Activated CD8-positive, alpha-beta memory T cell treated with anti-CD3 and anti-CD28 coated beads for 1 hour (primary cell): ENCODE measurements around the gene PRR29.
"Not testable (repeated sequence)": the region's sequence is repeated elsewhere in the genome, so short reads cannot be mapped to it uniquely, and the experiment has no call there.

ENCODE experiments used
- DNase-seq, 2 donors: peaks; one replicate each; pipeline ENCODE4 v3.0.0-alpha.2; 2020; ENCODE audit warnings: low read depth in 1 of 2; ENCODE audit errors: extremely low read depth in 1 of 2

The PRR29 gene

DNA sequence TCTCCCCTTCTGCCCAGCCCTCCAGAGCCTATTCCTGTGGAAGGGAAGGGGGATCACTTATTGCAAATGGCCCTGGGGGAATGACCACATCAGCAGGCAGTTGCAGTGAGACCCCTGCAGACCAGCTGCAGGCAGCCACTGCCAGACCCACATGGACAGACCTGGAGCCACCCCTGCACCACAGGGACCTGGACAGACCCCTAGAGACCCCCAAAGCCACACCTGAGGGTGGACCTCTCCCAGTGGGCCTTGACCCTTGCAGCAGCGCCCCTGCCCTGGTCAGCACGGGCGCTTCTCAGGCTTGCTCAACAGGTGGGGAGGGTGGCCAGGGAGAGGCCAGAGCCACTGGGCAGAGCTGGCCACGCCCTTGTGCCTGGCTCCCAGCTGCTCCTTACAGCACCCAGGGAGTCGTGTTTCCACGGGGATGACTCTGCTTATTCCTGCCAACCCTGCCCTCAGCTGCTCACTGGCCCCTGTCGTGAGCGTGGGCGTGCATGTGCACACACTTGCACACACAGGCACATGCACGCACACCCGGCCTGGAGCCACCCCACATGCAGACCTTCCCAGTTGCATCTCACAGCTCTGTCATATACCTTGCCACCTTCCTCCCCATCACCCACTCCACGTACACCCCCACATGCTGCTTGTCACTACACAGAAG is 24.1 kb upstream of the PRR29 start:
- DNase-seq = no peak

DNA sequence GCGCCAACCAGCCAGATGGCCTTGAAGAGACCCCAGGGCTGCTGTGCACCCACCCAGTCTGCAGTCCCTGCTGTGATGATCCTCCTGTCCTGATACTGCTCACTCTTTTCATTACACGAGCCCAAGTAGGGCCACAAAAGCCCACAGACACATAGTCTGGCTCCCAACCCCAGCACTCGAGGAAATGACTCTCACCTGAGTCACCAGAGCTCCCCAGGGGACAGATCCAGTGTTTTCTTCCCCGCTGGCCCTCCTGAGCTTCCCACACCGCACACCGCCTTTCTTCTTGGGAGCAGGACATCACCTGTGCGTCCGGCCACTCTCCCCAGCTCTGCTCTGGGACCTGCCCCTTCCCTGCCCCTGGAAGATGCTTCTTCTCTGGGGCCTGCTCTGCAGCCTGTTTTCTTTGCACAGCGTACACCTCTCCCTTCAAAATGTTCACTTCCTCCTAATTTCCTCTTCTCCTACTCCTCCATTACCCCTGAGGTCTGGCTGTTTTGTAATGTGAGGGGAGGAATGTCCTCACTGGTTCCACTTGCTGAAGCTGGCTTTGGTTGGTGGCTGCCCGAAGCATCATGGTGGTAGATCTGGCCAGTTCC is 23.5 kb upstream of the PRR29 start:
- no peak for DNase-seq

DNA sequence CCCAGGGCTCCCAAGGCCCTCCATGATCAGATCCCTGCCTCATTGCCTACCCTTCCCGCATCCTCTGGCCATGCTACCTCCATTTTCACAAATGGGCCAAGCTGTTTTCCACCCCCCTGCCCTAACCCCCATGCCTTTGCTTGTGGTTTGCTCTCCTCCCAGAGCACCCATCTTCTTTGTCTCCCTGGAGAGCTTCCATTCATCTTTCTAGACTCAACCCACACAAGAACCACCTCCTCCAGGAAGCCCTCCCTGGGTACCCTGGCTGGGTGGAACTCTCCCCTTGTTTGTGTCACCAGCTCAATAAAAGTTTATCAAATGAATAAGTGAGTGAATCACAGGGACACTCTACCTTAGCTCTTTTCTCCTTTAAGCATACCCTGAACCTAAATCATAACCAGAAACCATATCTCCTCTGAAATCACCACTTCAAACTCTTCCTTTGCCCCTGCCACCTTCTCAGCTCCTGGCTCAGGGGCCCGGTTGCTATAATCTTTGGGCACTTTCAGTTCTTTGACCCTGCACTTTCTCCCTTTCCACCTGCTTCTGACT is 22.5 kb upstream of the PRR29 start:
- no peak for DNase-seq

DNA sequence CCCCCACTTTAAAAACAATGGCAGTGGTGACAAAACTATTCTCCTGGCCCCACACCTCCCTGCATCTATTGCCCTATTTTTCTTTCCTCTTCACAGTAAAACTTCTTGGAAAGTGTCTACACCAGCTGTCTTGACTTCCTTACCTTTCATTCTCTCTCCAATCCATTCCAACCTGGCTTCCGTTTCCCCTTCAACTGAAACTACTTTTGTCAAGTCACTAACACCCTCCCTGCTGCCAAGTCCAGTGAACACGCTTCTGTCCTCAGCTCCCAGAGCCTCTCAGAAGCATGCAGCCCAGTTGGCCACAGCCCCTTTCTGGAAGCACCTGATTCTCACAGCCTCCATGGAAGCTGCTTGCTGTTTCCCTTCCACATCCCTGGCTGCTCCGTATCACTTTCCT is 21.4 kb upstream of the PRR29 start:
- DNase-seq = no peak

DNA sequence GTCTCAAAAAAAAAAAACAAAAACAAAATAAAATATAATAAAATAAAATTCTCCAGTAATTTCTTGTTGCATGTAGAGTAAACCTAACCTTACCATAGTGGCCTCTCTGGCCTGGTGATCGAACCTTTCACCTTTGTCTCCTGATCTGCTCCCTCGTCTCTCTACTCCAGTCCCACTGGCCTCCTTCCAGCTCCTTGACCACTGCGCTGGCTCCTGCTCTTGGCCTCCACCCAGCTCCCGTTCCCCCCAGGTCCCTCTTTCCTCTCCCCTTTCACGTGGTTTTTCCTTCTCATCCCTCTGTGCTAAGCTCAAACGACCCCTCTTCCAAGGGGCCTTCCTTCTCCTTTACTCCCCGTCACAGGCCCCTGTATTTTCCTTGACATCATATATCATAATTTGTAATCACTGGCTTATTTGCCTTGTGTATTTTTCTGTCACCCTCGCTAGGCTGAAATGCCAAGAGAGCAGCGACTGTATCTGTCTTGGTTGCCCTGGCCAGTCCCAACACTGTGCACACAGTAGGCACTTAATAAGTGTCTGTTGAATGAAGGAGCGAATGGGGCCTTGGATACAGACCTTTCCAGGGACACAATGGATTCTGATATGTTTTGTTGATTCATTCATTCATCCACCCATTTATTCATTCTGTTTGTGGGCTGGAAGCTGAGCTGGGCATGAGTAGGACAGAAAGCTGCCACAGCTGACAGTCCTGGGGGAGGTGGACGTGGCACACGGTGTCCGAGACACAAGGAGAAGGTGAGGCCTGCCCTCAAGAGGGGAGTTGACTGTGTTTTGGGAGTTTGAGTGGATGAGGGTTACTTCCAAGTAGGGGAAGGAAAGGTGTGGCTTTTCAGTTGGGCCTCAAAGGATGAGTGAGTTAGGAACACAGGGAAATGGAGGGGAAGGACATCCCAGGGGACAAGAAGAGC is 19.6 kb upstream of the PRR29 start:
- DNase-seq = no peak

DNA sequence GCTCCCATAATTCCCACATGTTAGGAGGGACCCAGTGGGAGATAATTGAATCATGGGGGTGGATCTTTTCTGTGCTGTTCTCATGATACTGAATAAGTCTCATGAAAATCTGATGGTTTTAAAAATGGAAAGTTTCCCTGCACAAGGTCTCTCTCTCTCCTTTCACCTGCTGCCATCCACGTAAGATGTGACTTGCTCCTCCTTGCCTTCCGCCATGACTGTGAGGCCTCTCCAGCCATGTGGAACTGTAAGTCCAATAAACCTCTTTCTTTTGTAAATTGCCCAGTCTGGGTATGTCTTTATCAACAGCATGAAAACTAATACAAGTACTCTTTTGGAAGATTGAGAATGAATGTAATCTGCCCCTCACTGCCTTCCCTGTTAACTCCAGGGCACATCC is 15.5 kb upstream of the PRR29 start:
- DNase-seq = not testable (repeated sequence)

DNA sequence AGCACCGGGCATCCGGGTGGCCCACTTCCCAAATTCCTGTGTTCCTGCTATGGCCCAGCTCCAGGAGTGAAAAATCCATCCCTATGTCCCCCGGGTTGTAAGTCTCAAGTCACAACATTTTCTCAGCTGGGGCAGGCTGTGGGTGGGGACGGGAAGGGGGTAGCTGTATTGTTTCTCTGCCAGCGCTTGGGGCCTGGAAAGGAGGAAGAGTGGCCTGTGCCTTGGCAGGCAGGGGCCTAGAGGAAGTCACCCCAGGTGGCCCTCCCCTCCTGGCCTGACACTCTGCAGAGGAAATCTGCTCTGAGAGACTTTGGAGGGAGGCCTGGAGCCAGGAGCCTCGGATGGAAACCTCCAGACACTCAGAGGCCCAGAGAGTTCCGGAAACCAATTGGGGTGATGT is 14.8 kb upstream of the PRR29 start:
- DNase-seq = no peak

DNA sequence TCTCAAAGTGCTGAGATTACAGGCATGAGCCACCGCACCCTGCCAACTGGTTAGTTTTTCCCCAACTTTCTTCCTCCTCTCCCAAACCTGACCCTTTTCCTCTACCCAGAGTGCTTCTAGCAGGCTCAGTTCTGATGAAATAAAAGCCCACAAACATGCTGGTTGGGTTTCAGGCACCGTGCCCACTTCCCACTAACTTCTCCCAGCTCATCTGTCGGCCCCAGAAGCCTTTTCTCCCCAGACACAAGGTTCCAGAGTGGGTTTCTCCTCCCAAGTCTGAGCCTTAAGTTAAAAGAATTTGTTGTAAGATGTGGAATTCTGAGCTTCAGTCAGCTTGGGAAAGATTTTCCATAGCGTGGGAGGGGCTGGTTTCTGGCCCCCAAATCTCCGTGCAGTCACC is 13.9 kb upstream of the PRR29 start:
- DNase-seq = no peak

DNA sequence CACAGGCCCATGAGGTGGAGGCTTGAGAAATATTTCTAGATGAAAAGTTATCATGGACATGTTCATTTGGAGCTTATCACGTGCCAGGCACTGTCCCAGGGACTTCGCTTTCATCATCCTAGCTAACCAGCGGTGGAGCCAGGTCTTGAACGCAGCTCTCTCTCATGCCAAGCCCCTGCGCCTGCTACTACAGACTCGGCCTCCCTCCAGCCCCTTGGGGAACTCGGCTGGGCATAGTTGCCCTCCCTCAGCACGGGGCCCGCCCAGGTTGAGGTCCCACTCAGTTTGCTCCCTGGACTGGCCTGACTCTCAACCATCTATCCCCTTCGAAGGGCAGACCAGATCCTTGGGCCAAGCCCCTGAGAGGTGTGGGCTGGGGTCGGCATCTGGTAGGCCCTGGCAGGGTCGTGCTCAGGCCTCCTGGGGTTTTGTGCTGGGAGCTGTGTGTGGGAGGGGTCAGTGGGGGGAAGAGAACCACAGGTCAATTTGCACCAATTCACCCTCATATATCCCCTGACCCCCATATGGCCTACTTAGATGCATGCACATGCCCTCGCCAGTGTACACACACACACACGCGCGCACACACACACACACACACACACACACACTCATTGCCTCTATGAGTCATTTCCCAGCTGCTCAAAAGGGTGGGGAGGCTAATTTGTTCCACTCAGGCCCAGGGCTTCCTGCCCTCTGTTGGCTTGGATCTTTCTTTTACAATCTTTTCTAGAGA is 13.3 kb upstream of the PRR29 start:
- DNase-seq = no peak

DNA sequence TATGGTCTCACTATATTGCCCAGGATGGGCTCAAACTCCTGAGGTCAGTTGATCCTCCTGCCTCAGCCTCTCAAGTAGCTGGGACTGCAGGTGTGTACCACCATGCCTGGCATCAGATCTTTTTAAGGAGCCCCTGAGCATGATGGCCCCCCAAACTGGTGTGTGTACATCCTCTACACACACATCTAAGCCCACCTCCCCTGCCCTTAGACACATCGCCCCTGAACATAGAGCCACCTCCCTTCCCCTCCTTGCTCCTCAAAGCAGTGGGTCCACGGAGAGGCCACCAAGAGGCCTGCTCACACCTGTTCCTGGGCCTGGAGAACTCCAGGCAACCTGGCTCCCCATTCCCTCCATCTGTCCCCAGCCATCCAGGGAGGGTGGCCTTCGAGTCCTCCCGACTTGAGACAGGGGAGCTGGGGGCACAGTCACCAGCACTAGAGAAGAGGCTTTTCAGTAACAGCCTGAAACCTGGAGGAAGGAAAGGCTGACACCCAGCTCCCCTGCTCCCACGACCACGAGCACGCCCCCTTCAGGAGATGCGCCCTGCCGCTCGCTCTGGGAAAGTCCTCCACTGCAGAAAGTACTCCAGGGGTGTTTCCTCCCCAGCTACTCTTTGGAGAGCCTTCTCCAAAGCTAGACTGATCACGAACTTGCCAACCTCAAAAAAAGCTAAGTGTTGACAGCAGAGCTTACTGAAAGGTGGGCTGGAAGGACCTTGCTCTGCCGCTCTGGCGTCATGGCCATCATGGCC is 12.6 kb upstream of the PRR29 start:
- DNase-seq = no peak

DNA sequence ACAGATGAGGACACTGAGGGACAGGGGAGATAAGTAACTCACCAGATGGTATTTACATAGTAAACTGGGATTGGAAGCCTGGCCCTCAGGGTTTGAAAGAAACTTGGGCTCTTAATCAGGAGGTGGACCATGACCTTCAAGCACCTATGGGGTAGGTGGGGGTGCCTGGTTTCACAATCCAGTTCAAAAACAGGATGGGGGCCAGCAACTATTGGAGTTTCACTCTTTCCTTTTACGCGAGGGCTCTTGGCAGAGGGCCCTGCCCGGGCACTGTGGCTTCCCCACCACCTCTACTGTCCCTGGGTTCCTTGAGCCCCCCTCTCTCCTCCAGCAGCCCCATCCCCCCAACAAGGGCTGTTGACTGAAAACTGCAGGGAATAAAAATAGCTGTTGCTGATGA is 11.3 kb upstream of the PRR29 start:
- no peak for DNase-seq

DNA sequence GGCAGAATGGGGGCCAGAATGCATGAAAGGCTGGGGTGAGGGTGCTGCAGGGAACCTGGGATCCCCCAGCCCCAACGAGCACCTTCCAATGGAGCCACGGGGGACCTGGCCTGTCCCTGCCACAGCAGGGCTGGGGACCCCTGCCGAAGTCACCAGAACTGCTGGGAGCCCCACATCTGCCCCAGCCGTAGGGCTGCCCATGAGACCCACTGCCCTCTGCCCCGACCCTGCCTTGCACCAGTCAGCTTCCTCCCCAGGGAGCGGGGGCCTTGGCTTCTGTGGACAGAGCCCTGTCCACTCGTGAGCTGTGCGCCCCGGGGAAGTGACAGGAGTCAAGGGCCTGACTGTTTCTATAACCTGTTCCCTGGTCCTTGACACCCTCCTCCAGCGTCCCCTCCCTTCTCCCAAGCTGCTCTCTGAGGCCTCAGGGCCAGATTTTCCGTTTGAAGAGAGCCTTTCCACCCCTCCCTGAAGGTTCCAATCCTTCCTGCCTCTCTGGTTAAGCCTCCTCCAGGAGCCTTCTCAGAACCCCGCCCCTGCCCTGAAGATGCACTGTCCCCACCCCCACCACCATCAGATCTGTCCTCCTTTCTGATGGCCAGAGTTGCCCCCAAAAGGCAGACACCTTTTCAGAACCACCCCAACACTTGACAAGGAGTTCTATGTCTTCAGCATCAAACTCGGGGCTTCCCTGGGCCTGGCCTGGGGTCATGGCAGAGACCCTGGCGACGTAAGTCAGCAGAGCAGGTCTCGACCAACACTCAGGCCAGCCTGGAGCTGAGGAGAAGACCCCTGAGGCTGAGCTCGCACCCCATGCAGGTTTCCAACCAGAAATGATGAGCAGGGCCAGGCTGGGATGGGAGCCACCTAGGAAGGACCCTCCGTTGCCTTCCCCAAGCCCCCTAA is 10.7 kb upstream of the PRR29 start:
- DNase-seq = no peak

DNA sequence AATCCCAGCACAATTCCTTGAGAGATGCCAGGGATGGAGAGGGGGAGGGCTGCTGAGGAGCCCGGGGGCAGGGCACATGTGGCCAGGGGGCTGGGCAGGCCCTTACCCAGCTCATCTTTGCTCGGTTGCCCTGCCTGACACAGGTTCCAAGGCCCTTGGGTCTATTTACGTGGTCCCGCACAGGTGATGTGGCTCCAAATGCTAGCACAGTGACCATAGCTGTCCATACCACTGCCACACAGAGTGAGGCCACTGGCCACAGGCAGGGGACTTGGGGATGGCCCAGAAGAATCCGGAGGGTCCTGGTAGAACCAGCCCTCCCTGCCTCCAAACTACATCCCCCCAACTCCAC is 10.0 kb upstream of the PRR29 start:
- no peak for DNase-seq

DNA sequence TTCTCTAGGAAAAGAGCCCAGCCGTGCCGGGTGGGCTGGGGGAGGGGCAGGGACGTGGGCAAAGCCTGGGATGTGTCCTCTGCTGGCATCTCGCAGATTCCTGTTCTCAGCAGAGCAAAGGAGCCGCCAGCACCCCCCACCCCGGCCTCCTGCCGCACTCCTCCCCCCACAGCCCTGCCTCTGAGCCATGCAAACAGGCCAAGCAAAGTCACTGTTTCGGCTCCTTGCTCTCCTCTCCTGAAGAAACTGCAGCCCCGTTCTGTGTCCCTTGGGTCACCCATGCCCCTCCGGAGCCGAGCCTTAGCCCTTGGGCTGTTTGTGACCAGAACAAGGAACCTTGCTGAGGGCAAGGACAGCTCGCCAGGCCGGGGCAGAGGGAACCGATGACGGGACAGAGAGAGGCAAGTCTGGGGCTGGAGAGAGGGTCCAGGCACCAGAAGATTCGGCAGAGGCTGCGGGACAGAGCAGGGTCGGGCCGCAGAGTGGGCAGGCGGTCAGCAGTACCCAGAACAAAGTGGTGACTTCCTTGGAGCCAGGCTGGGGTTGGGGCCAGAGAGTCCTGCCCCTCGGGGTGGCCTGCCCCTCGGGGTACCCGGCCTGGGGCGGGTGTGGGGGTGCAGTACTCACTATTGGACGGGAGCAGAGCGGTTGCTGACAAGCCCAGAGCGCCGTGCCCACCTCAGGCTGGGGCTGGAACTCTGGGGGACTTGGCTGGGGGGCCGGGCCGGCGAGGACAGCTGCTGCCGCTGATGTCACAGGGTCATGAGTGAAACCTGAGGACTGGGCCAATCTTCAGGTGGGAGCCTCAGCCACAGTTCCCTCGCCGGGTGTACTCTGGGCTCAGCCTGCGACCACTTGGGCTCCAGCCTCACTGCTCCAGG is 9.2 kb upstream of the PRR29 start:
- no peak for DNase-seq

DNA sequence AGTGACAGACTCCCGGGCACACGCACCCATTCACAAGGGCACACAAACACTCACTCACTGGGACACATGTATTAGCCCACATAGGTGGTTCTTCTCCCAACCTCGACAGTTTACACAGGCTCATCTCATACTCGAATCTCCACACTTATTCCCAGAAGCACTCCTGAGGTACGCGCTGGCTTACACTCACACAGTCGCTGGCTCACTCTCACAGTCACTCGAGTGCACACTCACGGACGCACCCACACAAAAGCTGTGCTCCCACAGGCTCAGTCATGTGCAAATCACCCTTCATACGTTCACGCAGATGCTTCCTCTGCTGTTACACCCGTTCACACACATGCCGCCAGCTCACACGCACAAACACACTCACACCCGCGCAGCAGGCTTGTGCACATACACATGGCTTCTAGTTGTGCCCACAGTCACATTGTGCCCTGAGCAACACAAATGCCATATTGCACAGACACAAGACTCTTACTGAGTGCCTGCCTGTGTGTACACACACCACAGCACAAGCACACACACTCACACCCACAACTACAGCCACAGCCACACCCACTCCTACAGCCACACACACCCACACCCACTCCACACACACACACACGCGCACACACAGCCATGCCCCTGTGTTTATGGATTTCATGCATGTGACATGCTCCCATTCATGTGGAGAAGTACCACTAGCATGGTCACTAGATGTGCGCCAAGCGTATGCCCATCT is 8.4 kb upstream of the PRR29 start:
- no peak for DNase-seq

DNA sequence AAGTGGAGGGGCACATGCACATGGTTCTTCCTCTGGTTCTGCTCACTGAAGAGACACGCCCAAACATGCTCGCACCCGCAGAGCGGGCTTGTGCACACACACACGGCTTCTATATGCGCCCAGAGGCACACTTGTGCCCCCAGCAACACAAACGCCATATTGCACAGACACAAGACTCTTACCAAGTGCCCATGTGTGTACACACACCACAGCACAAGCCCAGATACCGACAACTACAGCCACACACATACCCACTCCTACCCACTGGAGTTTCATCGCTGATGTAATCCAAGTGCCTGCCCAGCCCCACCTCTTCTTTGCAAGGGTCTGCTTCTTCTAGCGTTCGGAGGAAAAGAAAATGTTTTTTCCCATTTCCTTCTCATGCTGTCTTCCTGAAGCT is 6.5 kb upstream of the PRR29 start:
- no peak for DNase-seq

DNA sequence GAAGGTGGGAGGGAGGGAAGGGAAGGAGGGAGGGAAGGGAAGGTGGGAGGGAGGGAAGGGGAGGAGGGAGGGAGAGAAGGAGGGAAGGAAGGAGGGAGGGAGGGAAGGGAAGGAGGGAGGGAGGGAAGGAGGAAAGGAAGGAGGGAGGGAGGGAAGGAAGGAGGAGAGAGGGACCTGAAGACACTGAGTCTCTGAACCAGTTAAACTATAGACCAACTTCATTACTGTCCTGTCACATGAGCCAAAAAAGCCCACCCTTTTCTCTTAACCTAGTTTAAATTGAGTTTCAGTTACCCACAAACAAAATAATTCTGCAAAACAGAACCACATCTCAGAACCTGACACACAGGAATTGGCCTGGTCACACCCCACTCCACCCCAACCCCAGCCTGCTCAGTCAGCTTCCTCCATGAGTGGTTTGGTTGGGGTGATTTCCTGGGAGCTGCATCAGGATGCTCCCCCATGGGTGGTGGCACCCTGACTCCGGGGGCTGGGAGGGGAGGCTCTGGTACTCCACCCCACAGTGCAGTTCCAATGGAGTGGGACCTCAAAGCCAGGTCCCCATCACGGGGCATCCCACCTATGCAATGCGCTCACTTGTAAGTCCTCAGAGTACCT is 4.7 kb upstream of the PRR29 start:
- no peak for DNase-seq
